Breast epithelium (tissue), 4 donors: ENCODE results near the gene NFATC4. TPM values are rescaled to one million over a fixed set of nuclear protein-coding genes. Genes with fewer than 3 reads are reported as not detected.

Experiments used
- DNase-seq, 2 donors: peaks; one replicate each; pipeline ENCODE4 v3.0.0-alpha.2; 2019; ENCODE audit warnings: low spot score in 2 of 2
- H3K27ac ChIP-seq, 2 donors: fragments of 200-600 bp; sonication (generic) in 1 of 2; one replicate each; pipeline ENCODE4 v1.5.1; 2016 to 2019; ENCODE audit warnings: mild to moderate bottlenecking in 1 of 2
- H3K27me3 ChIP-seq, 2 donors: fragments of 200-600 bp; sonication (generic) in 1 of 2; one replicate each; pipeline versions ENCODE4 v1.5.1 to v1.6.0; 2017 to 2019; ENCODE audit warnings: control low read depth in 1 of 2, mild to moderate bottlenecking in 1 of 2
- H3K36me3 ChIP-seq: fragments of 200-600 bp; one replicate; pipeline ENCODE4 v1.5.1; 2019
- H3K4me1 ChIP-seq, 2 donors: fragments of 200-600 bp; sonication (generic); one replicate each; pipeline ENCODE4 v1.5.1; 2016 to 2019; ENCODE audit warnings: control low read depth in 1 of 2
- H3K4me3 ChIP-seq, 3 donors: fragments of 200-600 bp; sonication (generic); 1 replicate in 2 of 3; 2 replicates in 1 of 3; pipeline ENCODE4 v1.5.1; 2016 to 2019; ENCODE audit warnings: mild to moderate bottlenecking in 3 of 3, moderate library complexity in 2 of 3
- H3K9me3 ChIP-seq, 2 donors: fragments of 200-600 bp; sonication (generic) in 1 of 2; one replicate each; pipeline ENCODE4 v1.5.1; 2016 to 2019; ENCODE audit warnings: control low read depth in 1 of 2
- POLR2A ChIP-seq: fragments of 450-650 bp; IDR thresholded peaks from one replicate; pipeline ENCODE4 v1.6.1; 2016; ENCODE audit warnings: antibody characterized with exemption, mild to moderate bottlenecking, moderate library complexity
- POLR2AphosphoS5 ChIP-seq, 3 donors: sonication (generic); formaldehyde crosslinking; IDR thresholded peaks; one replicate each; pipeline ENCODE4 v1.6.1; 2017; ENCODE audit warnings: antibody characterized with exemption in 3 of 3
- intact Hi-C: fragments of 100-400 bp; cut with DNase I; formaldehyde crosslinking; loops from one replicate; pipeline ENCODE4 v1.15.1; 2023; ENCODE audit warnings: low total_unique reads
- total RNA-seq, 3 donors: library from RNA; depleted of rRNA; stranded (reverse); fragments of >200 nt; gene quantifications; one replicate each; pipeline ENCODE4 v1.1.0, GENCODE V29; 2016
- TF ChIP-seq, protein P1 (sequence below), 3 donors: fragments of 450-650 bp; IDR thresholded peaks; one replicate each; pipeline ENCODE4 v1.5.1; 2016 to 2017; ENCODE audit warnings: antibody characterized with exemption in 3 of 3, mild to moderate bottlenecking in 3 of 3, moderate library complexity in 3 of 3

Gene NFATC4
- total RNA-seq, 3 donors from 2014 or later: 28.6 to 67.2 (median 32.8) TPM

DNA sequence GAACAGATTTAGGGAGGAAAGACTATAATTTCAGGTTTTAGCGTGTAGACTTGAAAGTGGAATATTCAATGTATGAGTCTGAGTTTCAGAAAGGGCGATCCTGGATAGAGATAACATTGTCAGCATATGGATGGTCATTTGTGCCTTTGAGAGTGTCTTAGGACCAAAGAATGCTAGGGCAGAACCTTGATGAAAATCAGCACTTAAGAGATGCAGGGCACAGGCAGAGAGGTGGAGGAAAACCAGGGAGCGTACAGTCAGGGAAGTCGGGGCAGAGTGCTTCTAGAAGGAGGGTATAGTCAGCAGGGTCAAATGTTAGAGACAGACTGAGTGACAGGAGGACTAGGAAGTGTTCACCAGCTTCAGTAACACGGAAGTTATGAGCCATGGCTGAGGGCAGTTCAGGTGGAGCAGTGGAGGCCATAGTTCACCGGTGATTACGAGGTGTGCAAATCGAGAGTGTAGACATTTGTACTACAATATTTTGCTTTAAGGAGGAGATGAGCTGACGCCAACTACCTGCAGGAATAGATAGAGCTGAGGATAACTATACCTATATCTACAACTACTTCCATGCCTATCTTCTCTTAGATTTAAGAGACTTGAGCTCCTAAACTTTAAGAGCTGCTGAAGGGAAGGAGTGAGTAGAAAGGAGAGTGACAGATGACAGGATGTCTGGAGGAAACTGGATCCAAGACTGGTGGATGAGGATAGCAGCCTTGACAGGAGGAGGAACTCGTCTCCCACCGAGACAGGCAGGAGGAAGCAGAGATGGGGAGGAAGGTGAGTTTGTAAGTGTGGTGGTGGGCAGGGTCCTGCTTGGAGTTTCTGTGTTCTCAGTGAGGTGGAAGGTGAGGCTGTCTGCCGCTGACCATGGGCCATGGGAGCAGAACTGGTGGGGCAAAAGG lies 55.0 kb downstream of the NFATC4 start:
- Histone ChIP-seq H3K36me3 (no peaks in the 10 kb centered on the region), H3K27me3 (no peaks in the 10 kb centered on the region), H3K4me3 (no peak overlapping the region), H3K4me1 (no peaks in the 10 kb centered on the region), H3K9me3 (no peaks in the 10 kb centered on the region), H3K27ac (no peak overlapping the region)
- DNase-seq: no peak
- intact Hi-C loops: no loop called here
- TF ChIP-seq, protein P1, sequence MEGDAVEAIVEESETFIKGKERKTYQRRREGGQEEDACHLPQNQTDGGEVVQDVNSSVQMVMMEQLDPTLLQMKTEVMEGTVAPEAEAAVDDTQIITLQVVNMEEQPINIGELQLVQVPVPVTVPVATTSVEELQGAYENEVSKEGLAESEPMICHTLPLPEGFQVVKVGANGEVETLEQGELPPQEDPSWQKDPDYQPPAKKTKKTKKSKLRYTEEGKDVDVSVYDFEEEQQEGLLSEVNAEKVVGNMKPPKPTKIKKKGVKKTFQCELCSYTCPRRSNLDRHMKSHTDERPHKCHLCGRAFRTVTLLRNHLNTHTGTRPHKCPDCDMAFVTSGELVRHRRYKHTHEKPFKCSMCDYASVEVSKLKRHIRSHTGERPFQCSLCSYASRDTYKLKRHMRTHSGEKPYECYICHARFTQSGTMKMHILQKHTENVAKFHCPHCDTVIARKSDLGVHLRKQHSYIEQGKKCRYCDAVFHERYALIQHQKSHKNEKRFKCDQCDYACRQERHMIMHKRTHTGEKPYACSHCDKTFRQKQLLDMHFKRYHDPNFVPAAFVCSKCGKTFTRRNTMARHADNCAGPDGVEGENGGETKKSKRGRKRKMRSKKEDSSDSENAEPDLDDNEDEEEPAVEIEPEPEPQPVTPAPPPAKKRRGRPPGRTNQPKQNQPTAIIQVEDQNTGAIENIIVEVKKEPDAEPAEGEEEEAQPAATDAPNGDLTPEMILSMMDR (IDR thresholded peaks at IDR 0.05): no peak
- TF ChIP-seq POLR2AphosphoS5 (IDR thresholded peaks at IDR 0.05): no peak
- no peak for TF ChIP-seq POLR2A

DNA sequence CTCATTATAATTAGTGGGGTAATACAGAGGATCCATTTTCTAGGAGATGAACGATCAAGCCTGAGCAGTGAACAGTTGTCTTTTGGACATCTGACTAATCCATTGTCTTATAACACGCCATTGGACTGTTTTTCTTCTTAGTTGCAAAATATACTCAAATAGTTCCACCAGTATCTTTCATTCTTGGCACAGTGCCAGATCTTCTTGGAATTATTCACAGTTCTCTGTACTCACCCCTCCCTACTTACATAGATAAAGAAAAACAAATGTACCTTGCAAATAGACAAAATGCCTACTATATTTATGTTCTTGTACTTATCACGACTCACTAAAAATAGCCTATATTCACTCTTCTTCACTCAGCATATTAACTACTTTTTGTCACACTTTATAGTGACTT lies 57.7 kb downstream of the NFATC4 start:
- Histone ChIP-seq H3K27ac (no peak overlapping the region), H3K9me3 (no peaks in the 10 kb centered on the region), H3K4me1 (peaks cover under 1 to 6% of the 10 kb centered on the region in 2 donors), H3K36me3 (no peaks in the 10 kb centered on the region), H3K27me3 (no peaks in the 10 kb centered on the region), H3K4me3 (no peak overlapping the region)
- no peak for TF ChIP-seq POLR2A
- TF ChIP-seq, protein P1 (IDR thresholded peaks at IDR 0.05): no peak
- no peak for TF ChIP-seq POLR2AphosphoS5 (IDR thresholded peaks at IDR 0.05)
- no peak for DNase-seq
- intact Hi-C loops: no loop called here

DNA sequence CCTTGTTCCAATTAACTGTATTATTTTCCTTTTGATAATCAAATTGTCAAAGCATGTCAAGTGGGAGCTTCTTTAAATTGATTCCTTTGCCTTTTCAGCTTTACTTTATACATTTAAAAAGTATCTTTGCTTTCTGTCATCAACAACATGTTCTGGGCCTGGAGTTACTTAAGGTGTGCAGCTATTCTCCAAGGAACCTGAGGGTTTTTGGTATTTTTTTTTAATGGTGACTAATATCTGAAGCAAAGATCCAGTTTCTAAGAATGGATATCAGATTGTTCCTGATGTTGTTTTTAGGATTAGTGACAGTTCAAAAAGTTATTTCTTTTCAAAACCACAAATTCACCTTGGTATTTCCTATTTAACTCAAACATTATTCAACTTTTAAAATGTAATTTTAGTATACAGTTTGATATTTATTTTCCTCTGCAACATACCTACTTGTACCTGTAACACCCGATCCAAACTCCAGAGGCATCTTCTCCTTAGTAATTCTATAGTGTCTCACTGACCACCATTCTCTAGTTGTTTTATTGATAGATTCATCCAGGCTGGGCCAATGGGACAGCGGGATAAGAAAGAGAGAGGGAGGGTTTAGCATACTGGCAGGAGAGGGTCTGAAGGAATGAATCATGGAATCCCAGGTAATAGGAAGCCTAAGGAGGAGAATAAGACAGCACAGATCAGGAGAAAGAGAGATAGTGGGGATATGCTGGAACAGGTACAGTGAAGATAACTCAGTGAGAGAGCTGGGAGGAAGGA lies 58.3 kb downstream of the NFATC4 start:
- no peak for DNase-seq

GRCh38 chr14:24426912-24427536 lies 59.0 kb downstream of the NFATC4 start:
- H3K27me3 ChIP-seq: no peaks in the 10 kb centered on the region
- H3K36me3 ChIP-seq: no peaks in the 10 kb centered on the region
- no peak overlapping the region for H3K4me3 ChIP-seq
- no peaks in the 10 kb centered on the region for H3K9me3 ChIP-seq
- no peak for DNase-seq
- peaks cover 6 to 10% of the 10 kb centered on the region in 2 donors for H3K4me1 ChIP-seq
- TF ChIP-seq, protein P1 (IDR thresholded peaks at IDR 0.05): no peak
- TF ChIP-seq POLR2AphosphoS5 (IDR thresholded peaks at IDR 0.05): no peak
- TF ChIP-seq POLR2A: no peak
- no peak overlapping the region for H3K27ac ChIP-seq
- intact Hi-C loops: no loop called here

More for the DNA sequence above, 58.3 kb downstream of the NFATC4 start:
- Histone ChIP-seq H3K9me3 (no peaks in the 10 kb centered on the region), H3K4me3 (no peak overlapping the region), H3K36me3 (no peaks in the 10 kb centered on the region), H3K27me3 (no peaks in the 10 kb centered on the region), H3K27ac (no peak overlapping the region), H3K4me1 (peaks cover 6 to 7% of the 10 kb centered on the region in 2 donors)
- TF ChIP-seq POLR2AphosphoS5 (IDR thresholded peaks at IDR 0.05): no peak
- intact Hi-C loops: no loop called here
